ENCODE measurements around the gene HAUS3. TPM values are rescaled to one million over a fixed set of nuclear protein-coding genes. Genes with fewer than 3 reads are reported as not detected.

Gene HAUS3
- polyA plus RNA-seq, 1 donor (not counting 4 experiments of a cell fraction or from before 2014, with no cell fraction given), result 11.1 TPM

GRCh38 chr4:2269206-2269531 is 27.2 kb upstream of the HAUS3 start:
- no peaks in the 10 kb centered on the region for H3K9me3 ChIP-seq (ENCODE audit: control insufficient read depth, low read depth, low read length)
- H3K9me1 ChIP-seq (ENCODE audit: control insufficient read depth, extremely low read depth, insufficient read depth, low read length), result no peaks in the 10 kb centered on the region
- H3K9ac ChIP-seq (ENCODE audit: control insufficient read depth, extremely low read depth, insufficient read depth, low read length), result no peak overlapping the region
- TF ChIP-seq CTCF (optimal IDR thresholded peaks at IDR 0.05 in 1 of 3, IDR thresholded peaks at IDR 0.05 in 1 of 3, conservative IDR thresholded peaks at IDR 0.05 in 1 of 3; ENCODE audit: extremely low read depth in 1 of 3, insufficient read depth in 2 of 3, low read length in 3 of 3), result no peak
- TF ChIP-seq EZH2 (IDR thresholded peaks at IDR 0.05; ENCODE audit: low read length), result no peak
- no peak overlapping the region for H3K4me2 ChIP-seq (ENCODE audit: control insufficient read depth, extremely low read depth, insufficient read depth, low read depth, low read length)
- H3K27me3 ChIP-seq (ENCODE audit: control insufficient read depth, extremely low read depth, insufficient read depth, low read length), result no peaks in the 10 kb centered on the region
- no peaks in the 10 kb centered on the region for H3K36me3 ChIP-seq (ENCODE audit: control insufficient read depth in 2 of 2, extremely low read depth in 1 of 2, insufficient read depth in 2 of 2, low read length in 2 of 2)
- no peak for DNase-seq (ENCODE audit: low read depth, low spot score)
- H3K27ac ChIP-seq (ENCODE audit: control insufficient read depth, insufficient read depth, low read length), result no peak overlapping the region
- no peak overlapping the region for H3K4me3 ChIP-seq (ENCODE audit: control insufficient read depth in 2 of 3, extremely low read depth in 1 of 3, insufficient read depth in 2 of 3, low read depth in 1 of 3, low read length in 3 of 3)
- FAIRE-seq, result no peak
- dilution Hi-C loops (cut with MboI; ENCODE audit: extremely low pct_ligation_motif_present, low sequenced_read_pairs), result no loop called here
- H3K79me2 ChIP-seq (ENCODE audit: control insufficient read depth, insufficient read depth, low read length), result no peaks in the 10 kb centered on the region
- no peaks in the 10 kb centered on the region for H4K20me1 ChIP-seq (ENCODE audit: control insufficient read depth, extremely low read depth, insufficient read depth, low read length)
- H3K4me1 ChIP-seq (ENCODE audit: control insufficient read depth, extremely low read depth, insufficient read depth, low read length), result no peaks in the 10 kb centered on the region
- no peak overlapping the region for H2AFZ ChIP-seq (ENCODE audit: control insufficient read depth, low read length)

- FAIRE-seq (no peak), DNase-seq (ENCODE audit: low read depth, low spot score) (no peak)
- no peaks in the 10 kb centered on the region for H3K9me1 ChIP-seq (ENCODE audit: control insufficient read depth, extremely low read depth, insufficient read depth, low read length)
- no peaks in the 10 kb centered on the region for H3K9me3 ChIP-seq (ENCODE audit: control insufficient read depth, low read depth, low read length)
- H4K20me1 ChIP-seq (ENCODE audit: control insufficient read depth, extremely low read depth, insufficient read depth, low read length), result no peaks in the 10 kb centered on the region
- dilution Hi-C loops (cut with MboI; ENCODE audit: extremely low pct_ligation_motif_present, low sequenced_read_pairs), result no loop called here
- no peaks in the 10 kb centered on the region for H3K79me2 ChIP-seq (ENCODE audit: control insufficient read depth, insufficient read depth, low read length)
- TF ChIP-seq CTCF (optimal IDR thresholded peaks at IDR 0.05 in 1 of 3, IDR thresholded peaks at IDR 0.05 in 1 of 3, conservative IDR thresholded peaks at IDR 0.05 in 1 of 3; ENCODE audit: extremely low read depth in 1 of 3, insufficient read depth in 2 of 3, low read length in 3 of 3) (no peak), EZH2 (IDR thresholded peaks at IDR 0.05; ENCODE audit: low read length) (no peak)
- no peaks in the 10 kb centered on the region for H3K27me3 ChIP-seq (ENCODE audit: control insufficient read depth, extremely low read depth, insufficient read depth, low read length)
- no peak overlapping the region for H3K9ac ChIP-seq (ENCODE audit: control insufficient read depth, extremely low read depth, insufficient read depth, low read length)
- no peak overlapping the region for H3K4me2 ChIP-seq (ENCODE audit: control insufficient read depth, extremely low read depth, insufficient read depth, low read depth, low read length)
- H3K4me1 ChIP-seq (ENCODE audit: control insufficient read depth, extremely low read depth, insufficient read depth, low read length), result no peaks in the 10 kb centered on the region
- no peak overlapping the region for H2AFZ ChIP-seq (ENCODE audit: control insufficient read depth, low read length)
- no peak overlapping the region for H3K4me3 ChIP-seq (ENCODE audit: control insufficient read depth in 2 of 3, extremely low read depth in 1 of 3, insufficient read depth in 2 of 3, low read depth in 1 of 3, low read length in 3 of 3)
- H3K36me3 ChIP-seq (ENCODE audit: control insufficient read depth in 2 of 2, extremely low read depth in 1 of 2, insufficient read depth in 2 of 2, low read length in 2 of 2), result no peaks in the 10 kb centered on the region
- no peak overlapping the region for H3K27ac ChIP-seq (ENCODE audit: control insufficient read depth, insufficient read depth, low read length)
Measured at GRCh38 chr4:2268357-2269205, 26.7 kb upstream of the HAUS3 start.
